Mammary epithelial cell (primary cell): ENCODE results near the gene MTMR2.

Source experiments
- EZH2 ChIP-seq: IDR thresholded peaks from 2 replicates; pipeline ENCODE4 v1.6.1; 2012; ENCODE audit warnings: low read length, inconsistent platforms, borderline replicate concordance
- TF ChIP-seq, protein P1 (sequence below), 2 donors: IDR thresholded peaks in 1 of 2; conservative IDR thresholded peaks in 1 of 2; 2 replicates each; pipeline ENCODE4 v1.5.1; 2011 to 2012; ENCODE audit warnings: inconsistent platforms in 2 of 2, low read length in 2 of 2, mild to moderate bottlenecking in 2 of 2, control low read depth in 1 of 2, low read depth in 1 of 2; ENCODE audit not compliant: insufficient read depth in 1 of 2; ENCODE audit errors: extremely low read depth in 1 of 2

DNA sequence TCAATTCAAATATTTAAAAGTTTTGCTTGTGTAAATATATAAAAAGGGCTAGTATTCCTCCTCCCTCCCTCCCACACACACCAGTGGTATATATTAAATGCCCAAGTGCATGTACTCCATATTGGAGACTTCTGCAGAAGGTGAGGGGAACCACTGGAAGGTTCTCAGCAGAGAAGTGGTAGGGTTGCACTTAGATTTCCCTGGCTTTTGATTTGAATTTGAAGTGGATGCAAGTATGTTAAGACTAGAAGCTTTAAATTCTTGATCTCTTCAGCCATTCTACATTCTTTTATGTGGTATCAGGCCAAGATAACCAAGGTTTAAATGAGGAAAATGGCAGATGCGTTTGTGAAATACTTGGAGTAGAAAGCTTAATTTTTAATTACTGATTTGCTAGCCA is 90.5 kb downstream of the MTMR2 start:
- TF ChIP-seq, protein P1, sequence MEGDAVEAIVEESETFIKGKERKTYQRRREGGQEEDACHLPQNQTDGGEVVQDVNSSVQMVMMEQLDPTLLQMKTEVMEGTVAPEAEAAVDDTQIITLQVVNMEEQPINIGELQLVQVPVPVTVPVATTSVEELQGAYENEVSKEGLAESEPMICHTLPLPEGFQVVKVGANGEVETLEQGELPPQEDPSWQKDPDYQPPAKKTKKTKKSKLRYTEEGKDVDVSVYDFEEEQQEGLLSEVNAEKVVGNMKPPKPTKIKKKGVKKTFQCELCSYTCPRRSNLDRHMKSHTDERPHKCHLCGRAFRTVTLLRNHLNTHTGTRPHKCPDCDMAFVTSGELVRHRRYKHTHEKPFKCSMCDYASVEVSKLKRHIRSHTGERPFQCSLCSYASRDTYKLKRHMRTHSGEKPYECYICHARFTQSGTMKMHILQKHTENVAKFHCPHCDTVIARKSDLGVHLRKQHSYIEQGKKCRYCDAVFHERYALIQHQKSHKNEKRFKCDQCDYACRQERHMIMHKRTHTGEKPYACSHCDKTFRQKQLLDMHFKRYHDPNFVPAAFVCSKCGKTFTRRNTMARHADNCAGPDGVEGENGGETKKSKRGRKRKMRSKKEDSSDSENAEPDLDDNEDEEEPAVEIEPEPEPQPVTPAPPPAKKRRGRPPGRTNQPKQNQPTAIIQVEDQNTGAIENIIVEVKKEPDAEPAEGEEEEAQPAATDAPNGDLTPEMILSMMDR (conservative IDR thresholded peaks at IDR 0.05 in 1 of 2, IDR thresholded peaks at IDR 0.05 in 1 of 2; ENCODE audit: extremely low read depth in 1 of 2, insufficient read depth in 1 of 2, low read depth in 1 of 2, low read length in 2 of 2), result no peak
- no peak for TF ChIP-seq EZH2
